SK-N-SH treated with all-trans-retinoic acid at 6 μM for 48 hours (cell line): ENCODE results near the gene NKAPD1.

ENCODE experiments used
- ARNTL ChIP-seq: fragments of 450-650 bp; formaldehyde crosslinking; IDR thresholded peaks from 2 replicates; pipeline ENCODE4 v1.5.0; 2020; ENCODE audit warnings: low read depth, mild to moderate bottlenecking, moderate library complexity, borderline replicate concordance
- ESRRG ChIP-seq: fragments of 250-450 bp; sonication (Bioruptor Pico); IDR thresholded peaks from 2 replicates; pipeline ENCODE4 v1.6.1; 2021; ENCODE audit warnings: mild to moderate bottlenecking
- PATZ1 ChIP-seq: fragments of 250-450 bp; sonication (Bioruptor Pico); IDR thresholded peaks from 2 replicates; pipeline ENCODE4 v1.8.0; 2020; ENCODE audit warnings: mild to moderate bottlenecking, moderate library complexity, borderline replicate concordance
- PPARA ChIP-seq: fragments of 250-450 bp; sonication (Bioruptor Pico); IDR thresholded peaks from 2 replicates; pipeline ENCODE4 v1.5.0; 2020; ENCODE audit warnings: mild to moderate bottlenecking, borderline replicate concordance
- SNAI2 ChIP-seq: fragments of 250-450 bp; sonication (Bioruptor Pico); IDR thresholded peaks from 2 replicates; pipeline ENCODE4 v1.5.0; 2020; ENCODE audit warnings: mild to moderate bottlenecking, moderate library complexity
- ZFP3 ChIP-seq: fragments of 250-450 bp; sonication (Bioruptor Pico); IDR thresholded peaks from 2 replicates; pipeline ENCODE4 v1.5.0; 2020; ENCODE audit warnings: mild to moderate bottlenecking, moderate library complexity
- ZNF8 ChIP-seq: fragments of 450-650 bp; formaldehyde crosslinking; IDR thresholded peaks from 2 replicates; pipeline ENCODE4 v1.5.0; 2020; ENCODE audit warnings: mild to moderate bottlenecking, moderate library complexity

- TF ChIP-seq ESRRG (no peak), ARNTL (CRISPR knock-in tag) (no peak), ZFP3 (CRISPR knock-in tag) (no peak), PATZ1 (no peak), PPARA (CRISPR knock-in tag) (no peak), SNAI2 (CRISPR knock-in tag) (no peak), ZNF8 (no peak)
Observed at GRCh38 chr11:112134473-112134872, 60.4 kb downstream of the NKAPD1 start.
